ENCODE results near the gene ADRA2C.

GRCh38 chr4:3791256-3791655, 25.1 kb downstream of the ADRA2C start:
- TF ChIP-seq CTCF (IDR thresholded peaks at IDR 0.05 in 8 of 11, conservative IDR thresholded peaks at IDR 0.05 in 3 of 11) (no peak), POLR2A (IDR thresholded peaks at IDR 0.05) (no peak)

All from spleen (tissue), 7 donors.